DMS53 (cell line): ENCODE measurements around the gene TNIK.

Source experiments
- DNase-seq: peaks from one replicate; lab custom pipeline; 2025; lab: John Stamatoyannopoulos, UW

Gene TNIK

GRCh38 chr3:171282041-171282440 lies 178.2 kb downstream of the TNIK start:
- DNase-seq, result no peak

- no peak for DNase-seq
Observed at GRCh38 chr3:171281256-171281992, 178.8 kb downstream of the TNIK start.

GRCh38 chr3:171279972-171280371 lies 180.2 kb downstream of the TNIK start:
- no peak for DNase-seq

GRCh38 chr3:171278299-171278590 lies 182.0 kb downstream of the TNIK start:
- no peak for DNase-seq

GRCh38 chr3:171277456-171278298 lies 182.5 kb downstream of the TNIK start:
- DNase-seq, result no peak

- no peak for DNase-seq
Observed at GRCh38 chr3:171276923-171277322, 183.3 kb downstream of the TNIK start.

- no peak for DNase-seq
Observed at GRCh38 chr3:171274222-171274621, 186.0 kb downstream of the TNIK start.

GRCh38 chr3:171270541-171270940 lies 189.7 kb downstream of the TNIK start:
- no peak for DNase-seq

GRCh38 chr3:171269542-171269941 lies 190.7 kb downstream of the TNIK start:
- DNase-seq, result no peak

- DNase-seq, result no peak
Observed at GRCh38 chr3:171268677-171269076, 191.5 kb downstream of the TNIK start.

GRCh38 chr3:171267104-171267503 lies 193.1 kb downstream of the TNIK start:
- no peak for DNase-seq

- DNase-seq, result no peak
Observed at GRCh38 chr3:171266740-171267073, 193.5 kb downstream of the TNIK start.

- DNase-seq, result no peak
Observed at GRCh38 chr3:171266034-171266739, 194.0 kb downstream of the TNIK start.

- DNase-seq, result no peak
Observed at GRCh38 chr3:171264758-171265157, 195.4 kb downstream of the TNIK start.

- no peak for DNase-seq
Observed at GRCh38 chr3:171262431-171262830, 197.8 kb downstream of the TNIK start.

GRCh38 chr3:171261487-171261886 lies 198.7 kb downstream of the TNIK start:
- peak; percentile 84 for DNase-seq

- DNase-seq, result peak; percentile 48
Observed at GRCh38 chr3:171260899-171261298, 199.3 kb downstream of the TNIK start.

GRCh38 chr3:171260466-171260865 lies 199.7 kb downstream of the TNIK start:
- DNase-seq, result no peak

- peak; percentile 7 for DNase-seq
Observed at GRCh38 chr3:171258316-171258715, 201.9 kb downstream of the TNIK start.

GRCh38 chr3:171257251-171258203 lies 202.7 kb downstream of the TNIK start:
- no peak for DNase-seq

- no peak for DNase-seq
Observed at GRCh38 chr3:171256445-171257250, 203.6 kb downstream of the TNIK start.
